GM12801 (cell line): ENCODE results near the gene PAQR6.

Source experiments
- TF ChIP-seq, protein P1 (sequence below): IDR thresholded peaks from one replicate; pipeline ENCODE4 v1.5.1; 2011; ENCODE audit warnings: control low read depth; ENCODE audit not compliant: insufficient read length; ENCODE audit errors: extremely low read depth

PAQR6 gene

DNA sequence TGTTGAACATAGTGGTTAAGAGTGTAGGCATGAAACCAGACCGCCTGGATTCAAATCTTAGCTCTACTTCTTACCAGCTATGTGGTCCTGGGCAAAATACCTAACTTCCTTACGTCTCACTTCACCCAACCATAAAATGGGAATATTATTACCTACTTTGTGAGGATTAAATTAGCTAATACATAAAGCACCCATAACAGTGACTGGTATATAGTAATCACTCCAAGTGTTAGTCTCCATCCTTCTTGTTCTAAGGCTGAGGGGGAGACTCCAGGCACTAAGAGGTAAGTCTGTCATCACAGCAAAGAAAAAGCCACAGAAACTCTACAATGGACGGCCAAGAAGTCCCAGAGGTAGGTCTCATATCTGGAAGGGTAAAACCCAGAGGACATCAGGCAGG, 32.0 kb upstream of the PAQR6 start:
- TF ChIP-seq, protein P1, sequence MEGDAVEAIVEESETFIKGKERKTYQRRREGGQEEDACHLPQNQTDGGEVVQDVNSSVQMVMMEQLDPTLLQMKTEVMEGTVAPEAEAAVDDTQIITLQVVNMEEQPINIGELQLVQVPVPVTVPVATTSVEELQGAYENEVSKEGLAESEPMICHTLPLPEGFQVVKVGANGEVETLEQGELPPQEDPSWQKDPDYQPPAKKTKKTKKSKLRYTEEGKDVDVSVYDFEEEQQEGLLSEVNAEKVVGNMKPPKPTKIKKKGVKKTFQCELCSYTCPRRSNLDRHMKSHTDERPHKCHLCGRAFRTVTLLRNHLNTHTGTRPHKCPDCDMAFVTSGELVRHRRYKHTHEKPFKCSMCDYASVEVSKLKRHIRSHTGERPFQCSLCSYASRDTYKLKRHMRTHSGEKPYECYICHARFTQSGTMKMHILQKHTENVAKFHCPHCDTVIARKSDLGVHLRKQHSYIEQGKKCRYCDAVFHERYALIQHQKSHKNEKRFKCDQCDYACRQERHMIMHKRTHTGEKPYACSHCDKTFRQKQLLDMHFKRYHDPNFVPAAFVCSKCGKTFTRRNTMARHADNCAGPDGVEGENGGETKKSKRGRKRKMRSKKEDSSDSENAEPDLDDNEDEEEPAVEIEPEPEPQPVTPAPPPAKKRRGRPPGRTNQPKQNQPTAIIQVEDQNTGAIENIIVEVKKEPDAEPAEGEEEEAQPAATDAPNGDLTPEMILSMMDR, result no peak

DNA sequence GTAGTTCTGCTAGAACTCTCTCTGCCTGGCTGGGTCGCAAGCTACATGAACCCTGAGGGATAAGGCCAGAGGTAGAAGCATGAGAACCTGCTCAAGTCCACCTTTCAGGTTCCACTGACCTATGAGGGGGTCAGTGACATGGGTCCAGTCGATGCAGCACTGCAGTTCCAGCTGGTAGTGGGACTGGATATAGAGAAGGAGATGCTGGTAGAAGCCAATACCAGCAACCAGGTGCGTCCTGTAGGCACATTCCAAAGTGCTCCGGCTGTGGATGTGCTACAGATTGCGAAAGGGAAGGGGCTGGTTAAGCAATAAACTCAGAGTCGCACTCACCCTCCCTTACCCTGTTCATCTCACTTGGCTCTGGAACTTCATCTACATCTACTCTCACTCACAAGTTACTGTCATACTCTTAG, 29.1 kb upstream of the PAQR6 start:
- TF ChIP-seq, protein P1, result no peak

DNA sequence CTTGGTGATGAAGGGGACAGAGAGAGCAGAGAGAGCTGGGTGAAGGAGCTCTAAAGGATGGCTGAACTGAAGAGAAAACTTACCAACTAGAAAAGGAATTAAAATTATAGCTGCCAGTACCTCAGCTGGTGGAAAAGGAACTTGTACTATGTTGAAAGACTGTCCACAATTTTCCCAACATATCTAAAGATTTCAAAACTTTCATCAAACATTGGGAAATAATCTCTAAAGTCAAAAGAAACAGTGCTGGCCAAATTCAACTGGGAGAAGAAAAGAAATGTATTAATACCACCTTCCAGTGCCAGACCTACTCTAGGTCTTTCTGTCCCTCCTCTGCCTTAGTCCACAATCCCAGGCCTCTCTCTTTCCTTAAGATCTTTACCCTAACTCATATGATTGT, 28.7 kb upstream of the PAQR6 start:
- TF ChIP-seq, protein P1, result no peak

DNA sequence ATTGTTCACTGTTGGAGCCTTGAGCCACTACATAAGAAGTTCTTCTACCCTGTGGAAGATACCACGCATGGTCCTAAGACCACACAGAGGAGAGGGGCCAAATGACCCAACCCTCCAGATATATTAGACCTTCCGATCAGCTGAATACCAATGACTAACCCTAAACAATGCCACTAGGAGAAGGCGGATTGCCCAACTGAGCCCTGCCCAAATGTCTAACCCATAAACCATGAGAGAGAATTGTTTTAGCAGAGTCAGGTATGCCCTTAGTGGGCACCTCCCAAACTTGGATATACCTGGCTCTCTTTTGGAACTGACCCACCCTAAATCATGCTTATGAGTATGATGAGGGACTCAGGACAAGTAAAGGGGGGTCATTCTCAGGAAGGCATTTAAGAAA, 22.5 kb upstream of the PAQR6 start:
- TF ChIP-seq, protein P1, result no peak

DNA sequence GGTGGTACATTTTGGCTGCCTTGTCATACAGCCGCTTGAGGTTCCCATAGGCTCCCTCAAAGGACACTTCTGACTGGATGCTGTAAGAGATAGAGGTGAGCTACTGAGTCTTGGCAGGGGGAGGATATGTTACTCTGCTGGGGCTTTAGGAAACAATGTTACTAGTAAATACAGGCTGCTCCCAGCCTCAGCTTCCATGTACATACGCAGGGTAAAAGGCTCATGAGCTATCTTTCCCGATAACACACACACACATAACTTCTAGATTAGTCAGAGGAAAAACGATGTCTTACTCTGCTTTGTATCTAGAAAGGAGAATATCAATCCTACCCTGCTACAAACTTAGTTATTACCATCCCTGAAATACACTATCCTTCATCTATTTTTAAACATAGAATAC, 20.5 kb upstream of the PAQR6 start:
- TF ChIP-seq, protein P1, result no peak

DNA sequence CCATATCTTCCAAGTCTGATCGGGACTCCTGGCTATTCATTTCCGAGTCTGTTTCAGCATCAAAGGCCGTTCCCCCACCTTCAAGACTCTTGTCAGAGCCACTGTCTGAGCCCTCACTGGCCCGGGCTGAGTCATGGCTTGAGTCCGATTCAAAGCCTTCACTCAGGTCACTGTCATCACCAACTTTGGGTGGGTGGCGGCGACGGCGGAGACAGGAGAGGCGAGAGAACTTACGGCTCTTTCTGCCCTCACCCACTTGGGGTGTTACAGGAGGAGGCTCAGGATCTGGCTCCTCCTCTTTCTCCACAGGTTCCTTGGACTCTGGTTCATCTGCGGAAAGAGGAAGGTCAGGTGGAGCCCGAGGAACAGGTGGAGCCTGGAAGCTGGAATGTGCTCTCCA, 18.2 kb upstream of the PAQR6 start:
- TF ChIP-seq, protein P1, result no peak

DNA sequence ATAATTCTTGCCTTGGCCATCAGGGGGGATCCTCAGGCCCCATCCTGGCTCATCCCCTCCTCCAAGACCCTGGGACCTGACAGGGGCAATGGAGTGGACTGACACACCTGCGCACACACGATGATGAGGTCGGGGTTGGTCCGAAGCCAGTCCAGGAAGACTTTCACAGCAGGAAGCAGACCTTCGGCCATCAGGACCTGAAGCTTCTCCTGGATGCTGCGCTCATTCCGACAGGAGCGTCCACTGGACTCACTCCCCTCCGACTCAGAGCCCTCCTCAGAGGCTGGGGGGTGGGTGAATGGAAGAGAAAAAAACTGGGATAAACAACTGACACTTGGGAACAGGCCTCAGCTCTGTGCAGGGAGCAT, 15.4 kb upstream of the PAQR6 start:
- TF ChIP-seq, protein P1, result no peak

DNA sequence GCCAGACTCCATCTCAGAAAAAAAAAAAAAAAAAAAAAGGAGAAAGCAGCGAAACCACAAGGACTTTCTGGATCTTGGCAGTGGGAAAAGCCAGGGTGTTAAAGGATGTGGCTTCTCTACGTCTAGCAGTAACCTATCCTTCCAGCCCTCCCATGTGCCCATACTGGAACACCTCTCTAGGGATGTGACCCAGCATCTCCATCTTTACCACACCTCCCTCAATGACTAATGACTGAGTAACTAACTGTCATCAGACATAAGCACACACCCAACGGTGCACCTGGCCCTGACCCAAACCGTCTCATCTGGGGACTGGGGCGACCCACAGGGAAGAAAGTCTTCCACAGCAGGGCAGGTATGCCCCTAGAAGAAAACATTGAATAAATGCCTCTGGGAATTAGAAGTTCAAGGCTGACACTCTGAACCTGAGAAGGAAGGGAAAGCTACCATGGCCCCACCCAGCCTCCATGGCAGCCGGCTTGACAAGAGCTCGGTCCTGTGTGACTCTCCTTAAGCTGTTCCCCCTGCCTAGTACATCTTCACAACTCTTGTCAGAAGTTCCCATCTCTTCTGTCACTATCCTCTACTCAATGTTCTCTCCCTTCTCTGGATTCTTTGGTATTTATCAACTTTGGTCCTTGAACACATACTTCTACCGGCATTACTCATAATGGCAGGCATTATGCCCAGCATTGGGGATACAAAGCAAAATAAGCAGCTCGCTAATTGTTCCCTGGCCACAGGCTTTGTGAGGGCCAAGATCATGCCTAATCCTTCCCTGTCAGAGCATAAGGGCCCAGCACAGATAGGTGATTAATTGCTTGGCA, 14.8 kb upstream of the PAQR6 start:
- TF ChIP-seq, protein P1, result no peak
